Fibroblast of lung (primary cell): ENCODE results near the gene OR2V2. TPM values are rescaled to one million over a fixed set of nuclear protein-coding genes. Genes with fewer than 3 reads are reported as not detected.

Experiments used
- DNase-seq, 2 donors: peaks; one replicate each; pipeline versions ENCODE4 v3.0.0 to v3.0.0-alpha.2; 2010; ENCODE audit warnings: low read depth in 2 of 2
- H2AFZ ChIP-seq: 2 replicates; pipeline ENCODE4 v1.5.1; 2012; ENCODE audit warnings: low read length, control low read depth, inconsistent platforms
- H3K27ac ChIP-seq: 2 replicates; pipeline ENCODE4 v1.5.1; 2011; ENCODE audit warnings: low read length, control low read depth; ENCODE audit not compliant: insufficient read depth
- H3K27me3 ChIP-seq: 2 replicates; pipeline ENCODE4 v1.5.1; 2011; ENCODE audit warnings: mild to moderate bottlenecking, low read length; ENCODE audit not compliant: control insufficient read depth, insufficient read depth
- H3K36me3 ChIP-seq: 2 replicates; pipeline ENCODE4 v1.5.1; 2011; ENCODE audit warnings: low read length; ENCODE audit not compliant: control insufficient read depth, insufficient read depth
- H3K4me1 ChIP-seq: 2 replicates; pipeline ENCODE4 v1.5.1; 2011; ENCODE audit warnings: low read length; ENCODE audit not compliant: control insufficient read depth, insufficient read depth; ENCODE audit errors: extremely low read depth
- H3K4me2 ChIP-seq: 2 replicates; pipeline ENCODE4 v1.5.1; 2011; ENCODE audit warnings: low read length, control low read depth; ENCODE audit not compliant: insufficient read depth; ENCODE audit errors: extremely low read depth
- H3K4me3 ChIP-seq, 4 experiments: fragments of 200-600 bp in 1 of 4; sonication (generic) in 1 of 4; replicated peaks in 1 of 4; 2 replicates each; pipeline ENCODE4 v1.5.1; 2011 to 2016; ENCODE audit warnings: low read length in 4 of 4, low read depth in 3 of 4, mild to moderate bottlenecking in 3 of 4, control low read depth in 2 of 4, inconsistent platforms in 1 of 4, mixed read lengths in 1 of 4; ENCODE audit not compliant: insufficient read depth in 1 of 4; ENCODE audit errors: control extremely low read depth in 1 of 4
- H3K79me2 ChIP-seq: 2 replicates; pipeline ENCODE4 v1.5.1; 2012; ENCODE audit warnings: mild to moderate bottlenecking, low read length, inconsistent platforms; ENCODE audit not compliant: control insufficient read depth, insufficient read depth
- H3K9ac ChIP-seq: 2 replicates; pipeline ENCODE4 v1.5.1; 2011; ENCODE audit warnings: mild to moderate bottlenecking, low read length, control low read depth; ENCODE audit not compliant: insufficient read depth
- H3K9me3 ChIP-seq: 2 replicates; pipeline ENCODE4 v1.5.1; 2012; ENCODE audit warnings: low read depth, low read length; ENCODE audit not compliant: control insufficient read depth, insufficient read depth
- H4K20me1 ChIP-seq: 2 replicates; pipeline ENCODE4 v1.5.1; 2011; ENCODE audit warnings: low read length; ENCODE audit not compliant: control insufficient read depth, insufficient read depth; ENCODE audit errors: extremely low read depth
- CTCF ChIP-seq, 2 donors: IDR thresholded peaks in 1 of 2; conservative IDR thresholded peaks in 1 of 2; 1 replicate in 1 of 2; 2 replicates in 1 of 2; pipeline ENCODE4 v1.5.1; 2011 to 2012; ENCODE audit warnings: low read length in 2 of 2, control low read depth in 1 of 2, inconsistent platforms in 1 of 2, low read depth in 1 of 2, mild to moderate bottlenecking in 1 of 2
- EZH2 ChIP-seq: IDR thresholded peaks from 2 replicates; pipeline ENCODE4 v1.5.1; 2012; ENCODE audit warnings: low read length, control low read depth, mild to moderate bottlenecking; ENCODE audit errors: missing control alignments
- polyA plus RNA-seq, 2 donors: library from polyadenylated mRNA; depleted of rRNA in 1 of 2; stranded (reverse) in 1 of 2; unstranded in 1 of 2; fragments of >200 nt; gene quantifications; 2 replicates each; pipeline ENCODE4 v1.2.1, GENCODE V29; 2011 to 2012; ENCODE audit warnings: missing spikeins in 1 of 2
- total RNA-seq: library from RNA; depleted of rRNA; stranded (reverse); fragments of >200 nt; gene quantifications from 2 replicates; pipeline ENCODE4 v1.2.1, GENCODE V29; 2014

The OR2V2 gene
- total and polyA plus RNA-seq, 2 donors (not counting 1 experiment from before 2014, with no cell fraction given), result not detected

- Histone ChIP-seq H3K4me2 (no peak overlapping the region), H3K27ac (no peak overlapping the region), H2AFZ (no peak overlapping the region), H4K20me1 (no peaks in the 10 kb centered on the region), H3K79me2 (no peaks in the 10 kb centered on the region), H3K36me3 (no peaks in the 10 kb centered on the region), H3K4me1 (peaks cover 4% of the 10 kb centered on the region), H3K27me3 (no peaks in the 10 kb centered on the region), H3K4me3 (no peak overlapping the region), H3K9ac (no peak overlapping the region), H3K9me3 (no peaks in the 10 kb centered on the region)
- DNase-seq, result peak in 1 of 2 donors; percentile 36
- TF ChIP-seq EZH2 (no peak), CTCF (conservative IDR thresholded peaks at IDR 0.05 in 1 of 2, IDR thresholded peaks at IDR 0.05 in 1 of 2; ENCODE audit: low read depth in 1 of 2, low read length in 2 of 2) (no peak)
Measured at GRCh38 chr5:181163487-181164075, 16.2 kb downstream of the OR2V2 start.

GRCh38 chr5:181164076-181164952 is 16.9 kb downstream of the OR2V2 start:
- H3K9me3 ChIP-seq, result no peaks in the 10 kb centered on the region
- no peak overlapping the region for H3K27ac ChIP-seq
- H4K20me1 ChIP-seq, result no peaks in the 10 kb centered on the region
- no peak for TF ChIP-seq EZH2
- no peak for TF ChIP-seq CTCF (conservative IDR thresholded peaks at IDR 0.05 in 1 of 2, IDR thresholded peaks at IDR 0.05 in 1 of 2; ENCODE audit: low read depth in 1 of 2, low read length in 2 of 2)
- H3K4me2 ChIP-seq, result peak overlapping the region; percentile 32
- peak overlapping the region in 1 of 4 experiments; percentile 17 for H3K4me3 ChIP-seq
- no peaks in the 10 kb centered on the region for H3K36me3 ChIP-seq
- peaks cover 4% of the 10 kb centered on the region for H3K4me1 ChIP-seq
- H3K27me3 ChIP-seq, result no peaks in the 10 kb centered on the region
- no peaks in the 10 kb centered on the region for H3K79me2 ChIP-seq
- peak; percentile 39 to 41 for DNase-seq
- no peak overlapping the region for H3K9ac ChIP-seq
- no peak overlapping the region for H2AFZ ChIP-seq
